Karpas-422 (cell line): ENCODE measurements around the gene MMP17. TPM values are rescaled to one million over a fixed set of nuclear protein-coding genes. Genes with fewer than 3 reads are reported as not detected.

ENCODE experiments used
- DNase-seq: peaks from one replicate; pipeline ENCODE4 v3.0.0-alpha.2; 2015
- H2AFZ ChIP-seq: fragments of 200-600 bp; sonication (generic); 2 replicates; pipeline ENCODE4 v1.6.1; 2014; ENCODE audit warnings: antibody characterized with exemption, low read length, mixed read lengths
- H3K27ac ChIP-seq: fragments of 200-600 bp; sonication (generic); 2 replicates; pipeline ENCODE4 v1.5.1; 2014; ENCODE audit warnings: mild to moderate bottlenecking, low read length, moderate library complexity
- H3K27me3 ChIP-seq: fragments of 200-600 bp; sonication (generic); 2 replicates; pipeline ENCODE4 v1.6.1; 2014; ENCODE audit warnings: low read length, mixed read lengths
- H3K36me3 ChIP-seq: fragments of 200-600 bp; sonication (generic); 2 replicates; pipeline ENCODE4 v1.6.1; 2014; ENCODE audit warnings: low read length, mixed read lengths; ENCODE audit not compliant: insufficient read depth
- H3K4me1 ChIP-seq: fragments of 200-600 bp; sonication (generic); 2 replicates; pipeline ENCODE4 v1.6.1; 2014; ENCODE audit warnings: mild to moderate bottlenecking, low read length, mixed read lengths
- H3K4me2 ChIP-seq: fragments of 200-600 bp; sonication (generic); 2 replicates; pipeline ENCODE4 v1.6.1; 2014; ENCODE audit warnings: low read length, low read depth, mild to moderate bottlenecking; ENCODE audit not compliant: poor library complexity, severe bottlenecking
- H3K4me3 ChIP-seq: fragments of 200-600 bp; sonication (generic); 2 replicates; pipeline ENCODE4 v1.5.1; 2014; ENCODE audit warnings: mild to moderate bottlenecking, antibody characterized with exemption, low read length, mixed read lengths
- H3K79me2 ChIP-seq: fragments of 200-600 bp; sonication (generic); 2 replicates; pipeline ENCODE4 v1.6.1; 2014; ENCODE audit warnings: mild to moderate bottlenecking, low read length, mixed read lengths
- H3K9ac ChIP-seq: fragments of 200-600 bp; sonication (generic); 2 replicates; pipeline ENCODE4 v1.6.0; 2014; ENCODE audit warnings: low read length
- H3K9me2 ChIP-seq: fragments of 200-600 bp; sonication (generic), shearing (Covaris generic); replicated peaks from 2 replicates; pipeline ENCODE4 v1.6.0; 2014; ENCODE audit warnings: mild to moderate bottlenecking, low read length, moderate library complexity; ENCODE audit not compliant: insufficient read depth
- H3K9me3 ChIP-seq: fragments of 300-700, 200-600 bp; sonication (generic); 2 replicates; pipeline ENCODE4 v1.6.1; 2014; ENCODE audit warnings: low read length, mixed read lengths
- H4K20me1 ChIP-seq: fragments of 200-600 bp; sonication (generic); 2 replicates; pipeline ENCODE4 v1.6.1; 2014; ENCODE audit warnings: mild to moderate bottlenecking, antibody characterized with exemption, low read length, low read depth; ENCODE audit not compliant: insufficient read depth
- total RNA-seq: library from RNA; depleted of rRNA; stranded (reverse); fragments of >200 nt; shearing (Covaris generic); gene quantifications from 2 replicates; pipeline ENCODE4 v1.2.3, GENCODE V29; 2014; ENCODE audit warnings: low replicate concordance

Gene MMP17
- total RNA-seq, 1 experiment from 2014 or later, result not detected

GRCh38 chr12:131893605-131894312, 65.6 kb downstream of the MMP17 start:
- Histone ChIP-seq H3K9me3 (no peaks in the 10 kb centered on the region), H3K36me3 (no peaks in the 10 kb centered on the region), H3K79me2 (no peaks in the 10 kb centered on the region), H4K20me1 (peaks cover 14% of the 10 kb centered on the region; the same call in 1 of the 2 replicates), H3K9ac (no peak overlapping the region), H3K9me2 (no peaks in the 10 kb centered on the region), H3K4me2 (no peak overlapping the region), H3K4me1 (peaks cover 9% of the 10 kb centered on the region), H3K4me3 (no peak overlapping the region), H3K27me3 (no peaks in the 10 kb centered on the region), H2AFZ (no peak overlapping the region), H3K27ac (no peak overlapping the region)
- DNase-seq, result no peak

DNA sequence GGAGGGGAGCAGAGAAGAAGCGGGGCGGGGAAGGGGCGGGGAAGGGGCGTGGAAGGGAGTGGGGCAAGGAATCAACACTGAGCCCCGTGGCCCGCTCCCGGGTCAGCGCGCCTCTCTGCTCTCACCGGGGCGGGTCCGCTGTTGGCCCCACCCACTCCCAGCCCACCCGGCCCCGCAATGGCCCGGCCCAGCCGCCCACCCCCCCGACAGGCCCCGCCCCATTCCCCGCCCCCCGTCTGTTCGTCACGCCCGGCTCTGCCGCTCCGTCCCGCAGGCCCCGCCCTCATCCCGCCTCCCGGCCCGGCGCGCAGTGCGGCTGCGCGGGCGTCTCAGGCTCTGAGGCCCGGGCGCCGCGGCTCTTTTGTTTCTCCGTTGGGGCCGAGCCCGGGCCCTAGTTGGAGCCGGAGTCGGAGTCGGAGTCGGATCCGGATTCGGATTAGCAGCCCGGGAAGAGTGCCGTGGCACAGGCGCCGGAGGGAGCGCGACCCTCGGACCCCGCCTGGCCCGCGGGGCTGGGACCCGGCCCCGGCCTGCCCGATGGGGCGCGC, 66.2 kb downstream of the MMP17 start, which contains the start of gene ULK1:
TSS of gene ULK1 (plus strand) at position 310 of the 548 bp plus-strand sequence. CDS start 380 bp downstream, outside the sequence.
- Histone ChIP-seq H3K36me3 (no peaks in the 10 kb centered on the region), H3K79me2 (no peaks in the 10 kb centered on the region), H3K4me1 (peaks cover 9% of the 10 kb centered on the region), H2AFZ (no peak within 1 kb of the TSS), H3K9ac (peak within 1 kb of the TSS; percentile 73), H4K20me1 (peaks cover 14% of the 10 kb centered on the region; the same call in 1 of the 2 replicates), H3K9me3 (no peaks in the 10 kb centered on the region), H3K4me2 (peak within 1 kb of the TSS; percentile 60), H3K27me3 (no peaks in the 10 kb centered on the region), H3K27ac (no peak within 1 kb of the TSS), H3K9me2 (no peaks in the 10 kb centered on the region), H3K4me3 (peak within 1 kb of the TSS; percentile 62; the same call in 1 of the 2 replicates)
- peak; percentile 96 for DNase-seq

GRCh38 chr12:131894981-131895639, 66.9 kb downstream of the MMP17 start:
- Histone ChIP-seq H3K9ac (peak overlapping the region; percentile 56), H2AFZ (no peak overlapping the region), H3K27ac (no peak overlapping the region)

DNA sequence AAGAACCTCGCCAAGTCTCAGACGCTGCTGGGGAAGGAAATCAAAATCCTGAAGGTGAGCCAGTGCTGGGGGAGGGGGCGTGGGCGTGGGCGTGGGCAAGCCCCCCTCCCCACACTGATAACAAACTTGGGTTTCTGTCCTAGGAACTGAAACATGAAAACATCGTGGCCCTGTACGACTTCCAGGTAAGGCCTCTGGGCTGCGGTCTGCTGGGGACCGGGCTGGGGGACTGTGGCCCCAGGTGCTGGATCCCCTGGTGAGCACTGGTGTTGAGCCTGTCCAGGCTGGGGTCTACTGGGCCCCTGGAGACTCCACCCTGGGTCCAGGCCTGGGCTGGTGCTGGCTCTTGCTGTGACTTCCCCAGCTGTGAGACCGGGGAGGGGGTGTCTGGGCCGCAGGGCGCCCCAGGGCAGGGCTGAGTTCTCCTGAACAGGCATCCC, 67.5 kb downstream of the MMP17 start:
- no peak overlapping the region for H3K27ac ChIP-seq
- no peak overlapping the region for H2AFZ ChIP-seq
- H3K4me1 ChIP-seq, result peaks cover 9% of the 10 kb centered on the region

More at GRCh38 chr12:131894981-131895639, 66.9 kb downstream of the MMP17 start:
- Histone ChIP-seq H3K9me3 (no peaks in the 10 kb centered on the region), H3K4me1 (peaks cover 9% of the 10 kb centered on the region), H3K4me3 (peak overlapping the region; percentile 51; the same call in 1 of the 2 replicates), H3K79me2 (no peaks in the 10 kb centered on the region), H3K4me2 (peak overlapping the region; percentile 58), H3K9me2 (no peaks in the 10 kb centered on the region), H3K36me3 (no peaks in the 10 kb centered on the region), H3K27me3 (no peaks in the 10 kb centered on the region), H4K20me1 (peaks cover 14% of the 10 kb centered on the region; the same call in 1 of the 2 replicates)
- no peak for DNase-seq

GRCh38 chr12:131896080-131896810, 68.1 kb downstream of the MMP17 start:
- H3K4me2 ChIP-seq, result peak overlapping the region; percentile 58
- H3K4me3 ChIP-seq, result peak overlapping the region; percentile 51; the same call in 1 of the 2 replicates
- H3K9me2 ChIP-seq, result no peaks in the 10 kb centered on the region
- H3K4me1 ChIP-seq, result peaks cover 9% of the 10 kb centered on the region
- no peaks in the 10 kb centered on the region for H3K27me3 ChIP-seq
- H3K27ac ChIP-seq, result no peak overlapping the region
- H3K9ac ChIP-seq, result no peak overlapping the region
- peak; percentile 67 for DNase-seq
- peaks cover 14% of the 10 kb centered on the region; the same call in 1 of the 2 replicates for H4K20me1 ChIP-seq
- no peaks in the 10 kb centered on the region for H3K79me2 ChIP-seq
- no peaks in the 10 kb centered on the region for H3K9me3 ChIP-seq
- H2AFZ ChIP-seq, result no peak overlapping the region
- no peaks in the 10 kb centered on the region for H3K36me3 ChIP-seq

More for the DNA sequence above, 67.5 kb downstream of the MMP17 start:
- Histone ChIP-seq H3K36me3 (no peaks in the 10 kb centered on the region), H3K9me2 (no peaks in the 10 kb centered on the region), H3K4me3 (peak overlapping the region; percentile 51; the same call in 1 of the 2 replicates), H3K9ac (peak overlapping the region; percentile 56), H3K9me3 (no peaks in the 10 kb centered on the region), H3K4me2 (peak overlapping the region; percentile 58), H3K79me2 (no peaks in the 10 kb centered on the region), H4K20me1 (peaks cover 14% of the 10 kb centered on the region; the same call in 1 of the 2 replicates), H3K27me3 (no peaks in the 10 kb centered on the region)
- DNase-seq, result no peak

DNA sequence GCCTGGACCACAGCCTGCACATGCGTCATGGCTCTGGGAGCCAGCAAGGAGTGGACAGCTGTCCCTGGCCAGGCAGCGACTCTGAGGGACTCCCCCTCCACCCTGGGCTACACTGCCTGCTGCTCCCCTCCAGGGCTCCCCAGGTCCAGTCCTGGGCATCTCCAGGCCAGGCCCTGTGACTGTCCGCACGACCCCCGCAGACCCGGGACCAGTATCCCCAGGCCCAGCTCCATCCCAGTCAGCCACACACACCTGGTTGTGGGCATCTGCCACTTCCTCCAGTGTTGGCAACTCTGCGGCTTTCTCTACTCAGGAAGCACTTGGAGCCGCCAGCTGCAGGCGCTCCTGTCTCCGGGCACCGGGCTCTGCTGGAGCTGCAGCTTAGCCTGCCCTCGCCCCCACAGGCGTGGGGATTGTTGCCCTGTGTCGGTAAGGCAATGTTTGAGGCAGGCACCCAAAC, 68.6 kb downstream of the MMP17 start:
- Histone ChIP-seq H2AFZ (no peak overlapping the region), H3K9ac (no peak overlapping the region)

DNA sequence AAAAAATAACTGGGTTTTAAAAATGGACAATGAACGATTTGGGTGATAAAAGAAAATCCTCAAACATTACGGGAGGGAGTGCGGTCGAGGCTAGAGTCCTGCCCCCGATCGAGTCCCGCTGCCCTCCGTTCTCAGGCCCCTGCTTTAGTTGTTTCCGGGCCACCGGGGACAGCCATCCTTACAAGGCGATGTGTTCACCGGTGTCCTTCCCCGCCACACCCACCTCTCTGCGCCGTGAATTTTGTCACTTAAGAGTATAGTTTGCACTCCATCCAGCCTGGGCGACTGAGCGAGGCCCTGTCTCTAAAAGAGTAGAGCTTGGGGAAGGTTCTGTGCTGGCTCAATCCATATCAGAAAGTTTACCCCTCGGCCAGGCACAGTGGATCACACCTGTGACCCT, 69.1 kb downstream of the MMP17 start:
- Histone ChIP-seq H3K9ac (no peak overlapping the region), H3K4me3 (no peak overlapping the region), H3K27me3 (no peaks in the 10 kb centered on the region), H3K36me3 (no peaks in the 10 kb centered on the region), H4K20me1 (peaks cover 17% of the 10 kb centered on the region; the same call in 1 of the 2 replicates), H3K4me1 (peaks cover 9% of the 10 kb centered on the region), H3K4me2 (no peak overlapping the region), H3K9me2 (no peaks in the 10 kb centered on the region), H3K9me3 (no peaks in the 10 kb centered on the region), H3K27ac (no peak overlapping the region), H2AFZ (no peak overlapping the region), H3K79me2 (no peaks in the 10 kb centered on the region)
- DNase-seq, result no peak

More for the DNA sequence above, 68.6 kb downstream of the MMP17 start:
- H3K27me3 ChIP-seq, result no peaks in the 10 kb centered on the region
- no peaks in the 10 kb centered on the region for H3K79me2 ChIP-seq
- H3K9me2 ChIP-seq, result no peaks in the 10 kb centered on the region
- H4K20me1 ChIP-seq, result peaks cover 14% of the 10 kb centered on the region; the same call in 1 of the 2 replicates
- H3K4me1 ChIP-seq, result peaks cover 9% of the 10 kb centered on the region
- H3K27ac ChIP-seq, result no peak overlapping the region
- H3K4me2 ChIP-seq, result no peak overlapping the region
- no peaks in the 10 kb centered on the region for H3K9me3 ChIP-seq
- DNase-seq, result no peak
- no peaks in the 10 kb centered on the region for H3K36me3 ChIP-seq
- H3K4me3 ChIP-seq, result no peak overlapping the region
